ENCODE data around the gene TUBG1. TPM values are rescaled to one million over a fixed set of nuclear protein-coding genes. Genes with fewer than 3 reads are reported as not detected.
A peak's percentile ranks its signal among the peaks of the same experiment; 100 is the strongest.

The TUBG1 gene
- total and polyA plus RNA-seq, 10 of the 15 experiments (the other 5 are each of a cell fraction or from before 2014, with no cell fraction given): 40.0 to 256 (median 107) TPM

- no peak for TF ChIP-seq HSF1 (IDR thresholded peaks at IDR 0.05; ENCODE audit: low read depth, low read length)
- TF ChIP-seq ZBTB4 (CRISPR knock-in tag; IDR thresholded peaks at IDR 0.05): no peak
- no peak for TF ChIP-seq RELA (IDR thresholded peaks at IDR 0.05; ENCODE audit: borderline replicate concordance, partially characterized antibody)
- peak; percentile 39 to 73; a peak in 3 of 4 replicates for TF ChIP-seq BHLHE40 (IDR thresholded peaks at IDR 0.05; ENCODE audit: borderline replicate concordance in 1 of 2, low read depth in 2 of 2, low read length in 1 of 2)
- TF ChIP-seq BACH1 (IDR thresholded peaks at IDR 0.05; ENCODE audit: borderline replicate concordance): peak; percentile 78
- no peak for TF ChIP-seq ZNF622 (IDR thresholded peaks at IDR 0.05)
- 0 out of 2 replicates have a peak, but pooled peaks have one; percentile 20 for TF ChIP-seq TCF3 (IDR thresholded peaks at IDR 0.05; ENCODE audit: borderline replicate concordance, insufficient read depth, low read depth, low read length)
- TF ChIP-seq ZZZ3 (IDR thresholded peaks at IDR 0.05; ENCODE audit: control insufficient read depth, insufficient read length, low read depth): no peak
- no peak for TF ChIP-seq ASH2L (IDR thresholded peaks at IDR 0.05; ENCODE audit: borderline replicate concordance, low read depth)
- no peak; the same call in 1 of the 2 replicates for TF ChIP-seq RB1 (IDR thresholded peaks at IDR 0.05; ENCODE audit: borderline replicate concordance)
- TF ChIP-seq POLR2AphosphoS2 (IDR thresholded peaks at IDR 0.05; ENCODE audit: low read depth, low read length): no peak; the same call in 1 of the 2 replicates
- no peak for TF ChIP-seq ZNF592 (IDR thresholded peaks at IDR 0.05)
- no peak; the same call in 1 of the 2 replicates for TF ChIP-seq MAX (IDR thresholded peaks at IDR 0.05; ENCODE audit: low read depth, low read length)
- no peak for TF ChIP-seq EED (IDR thresholded peaks at IDR 0.05; ENCODE audit: low read depth)
- TF ChIP-seq CBFB (IDR thresholded peaks at IDR 0.05; ENCODE audit: low read depth): peak; percentile 33; the same call in 1 of the 2 replicates
- TF ChIP-seq BMI1 (IDR thresholded peaks at IDR 0.05; ENCODE audit: borderline replicate concordance): no peak
- no peak for TF ChIP-seq ATF7 (IDR thresholded peaks at IDR 0.05; ENCODE audit: low read depth)
- TF ChIP-seq EGR1 (IDR thresholded peaks at IDR 0.05; ENCODE audit: borderline replicate concordance in 1 of 2, low read depth in 2 of 2, low read length in 2 of 2): peak in 1 of 2 experiments; percentile 50; a peak in 1 of 3 replicates
These were observed at the start of gene TUBG1, which contains the start of gene RETREG3 (continued) for GRCh38 chr17:42609182-42609813.
